ENCODE results near the gene XPO6.

GRCh38 chr16:28195859-28196258 is 15.9 kb downstream of the XPO6 start:
- TF ChIP-seq CTCF (conservative IDR thresholded peaks at IDR 0.05; ENCODE audit: low read length), result no peak
- no peak for TF ChIP-seq EZH2phosphoT487 (IDR thresholded peaks at IDR 0.05; ENCODE audit: borderline replicate concordance, low read depth, low read length)
